HG03108 (cell line): ENCODE results near the gene FGF22.

ENCODE experiments used
- ATAC-seq: cut with Tn5 transposase; IDR thresholded peaks from one replicate; pipeline ENCODE4 v1.9.1; 2021; ENCODE audit warnings: moderate library complexity; ENCODE audit not compliant: unreplicated experiment

The FGF22 gene

GRCh38 chr19:677601-678436 lies 38.1 kb downstream of the FGF22 start:
- no peak for ATAC-seq

GRCh38 chr19:678791-679388 lies 39.2 kb downstream of the FGF22 start:
- no peak for ATAC-seq

- peak; percentile 5 for ATAC-seq
Measured at GRCh38 chr19:679418-680286, 40.0 kb downstream of the FGF22 start.

GRCh38 chr19:680287-681028 lies 40.8 kb downstream of the FGF22 start:
- peak; percentile 71 for ATAC-seq

- ATAC-seq: peak; percentile 40
Measured at GRCh38 chr19:681029-682019, 41.6 kb downstream of the FGF22 start.

GRCh38 chr19:682678-683320 lies 43.1 kb downstream of the FGF22 start:
- ATAC-seq: no peak

GRCh38 chr19:685454-685931 lies 45.8 kb downstream of the FGF22 start:
- ATAC-seq: no peak

GRCh38 chr19:686589-687297 lies 47.1 kb downstream of the FGF22 start:
- no peak for ATAC-seq

GRCh38 chr19:687569-688166 lies 48.0 kb downstream of the FGF22 start:
- ATAC-seq: no peak

- ATAC-seq: no peak
Measured at GRCh38 chr19:688214-688613, 48.5 kb downstream of the FGF22 start.

- ATAC-seq: no peak
Measured at GRCh38 chr19:688992-689391, 49.3 kb downstream of the FGF22 start.

- no peak for ATAC-seq
Measured at GRCh38 chr19:690203-690602, 50.5 kb downstream of the FGF22 start.
